ENCODE measurements around the gene SLC10A4. TPM values are rescaled to one million over a fixed set of nuclear protein-coding genes. Genes with fewer than 3 reads are reported as not detected.

SLC10A4 gene
- total and polyA plus RNA-seq, 2 of the 4 experiments (the other 2 are of a cell fraction): not detected

- dilution Hi-C loops (cut with HindIII; ENCODE audit: low sequenced_read_pairs, unreplicated experiment) (no loop called here), in situ Hi-C loops (cut with MboI; ENCODE audit: low sequenced_read_pairs) (no loop called here), intact Hi-C loops (cut with micrococcal nuclease) (loop anchor here (10.0 kb wide), 1 partner anchor 50 kb away; no protein-coding TSS in a partner anchor)
- ChIA-PET POLR2A (ENCODE audit: unreplicated experiment) (no interaction called here), CTCF (no interaction called here)
- Histone ChIP-seq H3K9ac (ENCODE audit: low read depth, low read length) (no peak overlapping the region), H2BK120ac (ENCODE audit: low read depth, low read length) (no peak overlapping the region), H3K4me3 (ENCODE audit: insufficient read depth, low read depth, low read length) (no peak overlapping the region), H2BK20ac (ENCODE audit: low read depth, low read length) (no peak overlapping the region), H4K8ac (ENCODE audit: low read depth in 2 of 2, low read length in 2 of 2) (no peak overlapping the region), H2AK5ac (ENCODE audit: low read depth, low read length) (no peak overlapping the region), H3K23ac (ENCODE audit: low read depth, low read length) (no peak overlapping the region), H3K4ac (ENCODE audit: low read depth, low read length) (no peak overlapping the region), H4K5ac (ENCODE audit: low read depth, low read length) (no peak overlapping the region), H2AFZ (replicated peaks; ENCODE audit: low read length, poor library complexity) (no peak overlapping the region), H2BK15ac (ENCODE audit: low read depth, low read length) (no peak overlapping the region), H3K4me1 (ENCODE audit: control insufficient read depth, insufficient read depth, low read length) (no peaks in the 10 kb centered on the region), H3K9me1 (ENCODE audit: insufficient read depth, low read length) (no peaks in the 10 kb centered on the region), H3K56ac (ENCODE audit: extremely low read depth, insufficient read depth, low read length) (no peak overlapping the region), H3K27me3 (ENCODE audit: control insufficient read depth, insufficient read depth, low read length) (no peaks in the 10 kb centered on the region), H4K20me1 (ENCODE audit: insufficient read depth, low read length) (no peaks in the 10 kb centered on the region), H4K91ac (ENCODE audit: insufficient read depth, low read depth, low read length) (no peak overlapping the region), H3K79me1 (ENCODE audit: low read depth in 1 of 2, low read length in 2 of 2) (no peaks in the 10 kb centered on the region; a peak in 1 of 4 replicates), H3K4me2 (ENCODE audit: low read depth, low read length) (no peak overlapping the region), H3K18ac (ENCODE audit: low read depth, low read length) (no peak overlapping the region), H3K27ac (ENCODE audit: insufficient read depth, low read length) (no peak overlapping the region), H3K36me3 (ENCODE audit: control insufficient read depth, insufficient read depth, low read length) (peaks cover 15% of the 10 kb centered on the region), H3K9me3 (ENCODE audit: control insufficient read depth, insufficient read depth, low read length) (no peaks in the 10 kb centered on the region), H2AK9ac (replicated peaks; ENCODE audit: low read depth, low read length, poor library complexity) (no peak overlapping the region), H3K14ac (replicated peaks; ENCODE audit: low read depth, low read length) (no peak overlapping the region), H2BK5ac (ENCODE audit: low read depth, low read length, poor library complexity, severe bottlenecking) (no peak overlapping the region)
- ATAC-seq (ENCODE audit: low read depth) (peak; percentile 46; the same call in 1 of the 2 replicates), DNase-seq (no peak)
- no TSS peak for BruUV-seq (replicated peaks)
- WGBS, 2 experiments (ENCODE audit: extremely low coverage in 2 of 2, insufficient read length in 1 of 2): no CpG with 5 or more reads among the region's 1 CpG
- no peak for TF ChIP-seq CEBPB (IDR thresholded peaks at IDR 0.05; ENCODE audit: low read depth, low read length)
- TF ChIP-seq FOS (IDR thresholded peaks at IDR 0.05; ENCODE audit: low read depth, low read length): no peak
- TF ChIP-seq MXI1 (IDR thresholded peaks at IDR 0.05; ENCODE audit: borderline replicate concordance, low read depth, low read length): no peak
- TF ChIP-seq CHD1 (IDR thresholded peaks at IDR 0.05; ENCODE audit: low read depth, low read length): no peak
- no peak for TF ChIP-seq CTCF (conservative IDR thresholded peaks at IDR 0.05; ENCODE audit: low read depth, low read length)
- no peak for TF ChIP-seq RAD21 (IDR thresholded peaks at IDR 0.05; ENCODE audit: low read length)
- no peak for TF ChIP-seq SMC3 (IDR thresholded peaks at IDR 0.05; ENCODE audit: low read depth, low read length)
- no peak for TF ChIP-seq POLR2A (IDR thresholded peaks at IDR 0.05; ENCODE audit: low read depth, low read length)
- no peak for TF ChIP-seq MAZ (IDR thresholded peaks at IDR 0.05; ENCODE audit: borderline replicate concordance, low read depth, low read length)
- no peak for TF ChIP-seq RCOR1 (IDR thresholded peaks at IDR 0.05; ENCODE audit: insufficient replicate concordance, low read length)
- TF ChIP-seq NFE2L2 (IDR thresholded peaks at IDR 0.05; ENCODE audit: low read depth, low read length): no peak
- no peak for TF ChIP-seq ELK1 (IDR thresholded peaks at IDR 0.05; ENCODE audit: borderline replicate concordance, low read depth, low read length)
Observed at GRCh38 chr4:48504352-48504751, 21.2 kb downstream of the SLC10A4 start.
